HL-60/S4 (cell line): Measurements from ENCODE around the gene RAD51D.

Experiments used
- in situ Hi-C: fragments of 300-500 bp; cut with MboI; formaldehyde crosslinking; loops from 2 replicates; pipeline ENCODE4 v1.14.3; 2022; ENCODE audit warnings: low sequenced_read_pairs

The RAD51D gene

DNA sequence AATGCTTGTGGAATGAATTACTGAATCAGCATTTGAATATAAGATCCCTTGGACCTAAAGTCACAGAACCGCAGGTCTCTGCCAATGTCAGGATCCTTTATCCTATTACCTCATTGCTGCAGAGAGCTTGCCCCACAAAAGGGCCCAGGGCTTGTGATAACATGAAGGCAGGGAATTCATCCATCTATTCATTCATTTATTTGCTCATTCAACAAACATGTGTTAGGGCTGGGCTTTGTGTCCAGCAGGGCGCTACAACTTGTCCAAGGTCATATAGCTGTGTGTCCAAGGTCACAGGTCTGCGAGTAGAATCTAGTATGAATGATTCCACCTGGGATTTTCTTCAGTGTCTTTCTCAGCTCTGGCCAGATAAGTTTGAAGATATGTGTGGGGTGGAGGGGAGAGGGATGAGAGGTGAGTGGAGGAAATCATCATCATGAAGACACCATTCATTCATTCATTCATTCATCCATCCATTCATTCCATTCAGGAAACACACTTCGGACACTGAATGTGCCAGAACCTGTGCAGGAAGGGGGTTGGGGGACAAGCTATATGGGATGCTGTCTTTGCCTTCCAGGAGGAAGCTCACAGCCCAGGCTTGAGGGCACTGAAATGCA lies 26.7 kb upstream of the RAD51D start:
- in situ Hi-C loops: no loop called here

DNA sequence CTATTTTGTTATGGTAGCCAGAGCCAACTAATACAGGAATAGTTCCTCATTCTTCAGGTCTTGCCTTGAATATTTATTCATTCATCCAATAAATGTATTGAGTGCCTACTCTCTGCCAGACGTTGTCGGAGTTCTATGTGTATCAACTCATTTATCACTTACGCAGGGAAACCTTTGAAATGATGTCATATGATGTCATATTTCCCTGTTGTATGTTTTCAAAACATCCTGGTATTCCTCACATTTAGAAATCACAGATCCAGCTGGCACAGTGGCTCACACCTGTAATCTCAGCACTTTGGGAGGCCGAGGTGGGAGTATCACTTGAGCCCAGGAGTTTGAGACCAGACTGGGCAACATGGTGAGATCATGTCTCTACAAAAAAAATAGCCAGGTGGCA lies 25.2 kb upstream of the RAD51D start:
- in situ Hi-C loops: no loop called here

DNA sequence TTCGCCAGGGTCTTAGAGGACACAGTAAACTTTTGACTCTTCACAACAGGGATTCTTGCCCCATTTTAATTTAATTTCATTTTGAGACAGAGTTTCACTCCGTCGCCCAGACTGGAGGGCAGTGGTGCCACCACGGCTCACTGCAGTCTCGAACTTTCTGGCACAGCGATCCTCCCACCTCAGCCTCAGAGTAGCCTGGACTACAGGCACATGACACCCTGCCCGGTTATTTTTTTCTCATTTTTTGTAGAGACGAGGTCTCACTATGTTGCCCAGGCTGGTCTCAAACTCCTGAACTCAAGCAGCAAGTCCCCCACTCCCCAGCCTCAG lies 22.8 kb upstream of the RAD51D start:
- in situ Hi-C loops: no loop called here

DNA sequence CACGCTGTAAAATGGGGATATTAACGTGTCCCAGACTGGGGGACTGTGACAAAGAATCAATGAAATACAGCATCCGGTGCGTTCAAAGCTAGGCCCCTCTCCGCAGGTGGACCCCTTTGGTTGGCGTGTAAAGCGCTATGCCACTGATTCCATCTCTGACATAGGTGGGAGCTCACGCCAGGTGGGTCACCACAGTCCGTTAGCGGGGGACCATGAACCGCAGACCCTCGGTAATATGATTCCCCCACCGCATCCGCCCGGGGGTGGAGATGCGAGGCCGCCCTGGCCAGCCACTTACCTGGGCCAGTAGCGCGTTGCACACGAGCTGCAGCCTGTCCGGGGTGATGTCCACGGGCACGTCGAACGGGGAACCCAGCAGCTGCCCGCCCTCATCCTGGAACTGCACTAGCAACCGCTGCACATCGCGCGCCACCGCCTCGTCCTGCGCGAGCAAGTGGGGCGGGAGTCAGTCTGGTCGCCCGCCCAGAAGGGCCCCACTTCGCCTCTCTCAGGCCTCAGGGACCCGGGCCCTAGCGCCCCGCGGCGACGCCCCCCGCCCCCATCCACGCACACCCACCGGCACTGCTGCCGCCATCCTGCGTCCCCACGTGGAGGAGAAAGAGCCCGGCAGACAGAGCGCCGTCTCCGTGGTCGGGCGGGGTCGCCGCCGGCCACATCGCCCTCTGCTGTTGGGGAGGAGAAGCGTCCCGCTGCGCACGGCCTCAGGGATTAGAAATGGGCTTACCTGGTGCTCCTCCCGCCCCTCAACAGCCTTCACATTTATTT lies 22.2 kb upstream of the RAD51D start, which contains the start of gene NLE1:
Gene NLE1 (minus strand): TSS at position 623 of the 786 bp plus-strand sequence. CDS start 28 bp downstream, at position 595.
- in situ Hi-C loops: no loop called here

DNA sequence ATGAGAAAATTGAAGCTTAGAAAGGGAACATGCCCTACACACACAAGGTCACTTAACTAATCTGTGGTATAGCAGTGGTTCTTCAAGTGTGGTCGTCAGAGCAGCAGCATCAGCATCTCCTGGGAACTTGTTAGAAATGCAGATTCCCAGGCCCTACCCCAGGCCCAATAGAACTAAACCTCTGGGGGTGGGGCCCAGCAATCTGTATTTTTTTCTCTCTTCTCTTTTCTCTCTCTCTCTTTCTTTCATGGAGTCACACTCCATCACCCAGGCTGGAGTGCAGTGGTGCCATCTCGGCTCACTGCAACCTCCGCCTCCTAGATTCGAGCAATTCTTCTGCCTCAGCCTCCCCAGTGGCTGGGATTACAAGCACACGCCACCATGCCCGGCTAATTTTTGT lies 18.6 kb upstream of the RAD51D start:
- in situ Hi-C loops: no loop called here

DNA sequence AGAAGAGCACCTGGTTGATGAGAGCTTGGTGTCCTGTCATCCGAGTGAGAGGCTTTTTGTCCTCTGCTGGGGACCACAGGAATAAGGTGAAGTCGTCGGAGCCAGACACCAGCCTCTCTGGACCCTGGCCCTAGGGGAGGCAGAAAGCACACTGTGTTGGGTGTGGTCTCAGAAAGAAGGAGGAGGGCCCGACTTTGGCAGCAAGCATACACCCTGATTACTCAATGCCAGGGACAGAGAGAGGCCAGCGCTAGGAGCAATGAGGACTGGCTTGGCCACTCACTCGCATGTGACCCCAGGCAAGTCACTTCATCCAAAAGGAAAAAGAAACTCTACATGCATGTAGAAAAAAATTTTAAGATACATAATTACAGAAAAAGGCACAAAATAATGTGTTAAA lies 15.7 kb upstream of the RAD51D start:
- in situ Hi-C loops: no loop called here

DNA sequence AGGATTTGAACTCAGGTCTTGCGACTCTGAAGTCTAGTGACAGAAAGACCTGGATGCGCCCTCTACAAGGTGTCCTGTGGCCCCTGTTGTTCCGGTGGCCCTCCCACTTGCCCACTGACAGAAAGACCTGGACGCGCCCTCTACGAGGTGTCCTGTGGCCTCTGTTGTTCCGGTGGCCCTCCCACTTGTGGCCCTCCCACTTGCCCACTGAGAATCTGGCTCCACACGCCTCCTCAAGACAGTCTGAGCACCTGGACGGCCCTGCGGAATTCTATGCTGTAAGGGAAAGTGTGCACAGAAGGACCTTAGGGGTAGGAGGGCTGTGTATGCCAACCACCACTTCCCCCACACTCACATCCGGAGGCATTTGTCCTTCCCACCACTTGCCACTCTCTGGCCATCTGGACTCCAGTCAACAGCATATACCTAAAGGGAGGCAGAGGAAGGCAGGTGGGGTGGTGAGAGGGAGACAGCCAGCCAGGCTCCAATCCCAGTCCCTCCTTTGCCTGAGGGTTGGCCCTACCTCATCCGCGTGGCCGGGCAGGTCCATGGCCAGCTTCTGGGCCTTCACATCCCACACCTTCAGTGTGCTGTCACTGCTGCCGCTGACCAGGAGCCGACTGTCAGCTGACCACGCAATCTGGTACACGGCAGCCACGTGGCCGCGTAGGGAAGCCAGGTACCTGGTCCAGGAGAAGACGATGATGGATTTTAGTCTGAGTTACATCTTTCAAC lies 13.3 kb upstream of the RAD51D start:
- in situ Hi-C loops: no loop called here

DNA sequence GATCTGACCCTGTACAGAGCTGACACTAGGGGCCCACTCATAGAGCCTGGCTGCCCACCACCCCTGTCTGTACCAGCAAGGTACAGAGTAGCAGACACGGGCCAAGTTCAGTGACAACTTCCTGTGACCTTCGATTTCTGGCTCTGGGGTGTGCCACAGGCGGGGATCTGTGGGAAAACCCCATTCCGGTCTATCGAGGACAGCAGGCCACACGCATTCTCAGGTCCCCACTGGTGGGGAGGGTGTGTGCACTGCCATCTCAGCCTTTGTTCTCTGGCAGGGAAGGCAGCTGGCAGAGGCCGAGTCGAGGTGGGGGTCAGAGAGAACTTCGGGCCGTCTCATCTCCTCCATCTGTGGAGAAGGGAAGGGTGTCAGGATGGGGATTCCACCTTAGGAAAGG lies 12.4 kb upstream of the RAD51D start:
- in situ Hi-C loops: no loop called here

DNA sequence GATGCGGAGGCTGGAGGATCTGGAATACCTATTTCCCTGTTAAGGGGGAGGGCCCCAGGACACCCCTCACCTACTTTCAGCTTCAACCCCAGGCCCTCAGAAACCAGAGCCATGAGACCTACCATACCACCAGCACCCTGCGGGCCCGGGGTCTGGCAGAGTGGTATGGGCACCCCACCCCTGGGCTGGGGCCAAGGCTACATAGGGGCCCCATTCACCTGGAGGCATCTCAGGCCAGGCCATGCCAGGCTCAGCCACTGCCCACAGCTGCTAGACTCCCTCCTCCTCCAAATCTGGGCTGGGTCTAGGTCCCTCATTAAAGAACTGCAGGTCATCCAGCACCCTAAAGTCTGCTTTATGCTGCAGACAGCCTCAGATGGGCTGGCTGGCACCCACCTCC lies 10.7 kb upstream of the RAD51D start:
- in situ Hi-C loops: no loop called here

DNA sequence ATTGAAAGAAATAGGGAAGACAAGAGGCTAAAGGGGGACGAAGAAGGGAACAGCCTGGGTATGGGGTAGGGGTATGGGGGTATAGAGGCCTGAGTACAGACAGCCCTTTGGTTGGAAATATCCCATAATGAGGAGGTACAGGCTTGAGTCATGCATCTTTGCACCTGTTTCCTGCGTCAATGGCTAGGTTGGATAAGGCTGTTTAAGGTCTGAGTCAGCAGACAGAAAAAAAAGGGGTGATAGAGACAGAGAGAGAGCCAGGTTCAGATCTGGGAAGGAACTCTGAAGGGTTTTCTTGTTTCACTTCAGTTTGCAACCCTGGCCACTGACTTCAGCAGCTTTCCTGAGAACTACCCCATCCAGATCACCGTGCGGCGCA lies 10.3 kb upstream of the RAD51D start:
- in situ Hi-C loops: loop anchor here (10.0 kb wide), 1 partner anchor 585 kb away; no protein-coding TSS in a partner anchor

DNA sequence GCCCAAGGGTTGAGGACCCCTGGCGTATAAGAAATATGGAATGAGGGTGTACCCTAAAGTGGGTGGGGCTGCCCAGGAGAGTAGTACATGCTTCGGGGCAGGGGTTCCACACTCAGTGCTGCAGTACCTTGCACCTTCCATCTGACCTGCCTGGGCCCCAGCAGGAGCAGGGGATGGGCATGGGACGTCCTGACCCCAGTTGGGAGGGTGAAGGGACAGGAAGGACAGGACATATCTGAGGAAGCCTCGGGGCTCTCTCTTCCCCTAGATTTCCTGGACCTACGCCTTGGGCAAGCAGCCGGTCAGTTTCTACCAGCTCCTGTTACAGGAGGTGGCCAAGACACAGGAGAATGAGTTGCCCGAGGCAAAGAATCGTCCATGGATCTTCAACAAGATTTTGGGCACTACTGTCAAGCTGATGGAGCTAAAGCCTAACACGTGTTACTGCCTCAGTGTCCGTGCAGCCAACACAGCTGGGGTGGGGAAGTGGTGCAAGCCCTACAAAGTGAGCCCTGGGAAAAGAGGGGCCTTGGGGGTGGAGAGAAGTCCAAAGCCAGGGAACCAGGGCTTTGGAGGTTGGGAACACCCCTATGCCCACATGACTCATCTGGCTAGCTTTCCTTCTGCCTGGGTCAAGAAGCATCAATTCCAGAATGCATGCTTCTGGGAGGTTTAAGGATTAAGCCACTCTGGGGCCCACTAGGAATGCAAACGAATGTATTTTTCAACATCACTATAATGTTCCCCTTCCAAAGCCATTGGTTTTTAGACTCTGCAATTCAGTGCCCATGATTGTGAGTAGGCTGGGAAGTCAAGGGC lies 9.7 kb upstream of the RAD51D start:
- in situ Hi-C loops: loop anchor here (10.0 kb wide), 1 partner anchor 585 kb away; no protein-coding TSS in a partner anchor

DNA sequence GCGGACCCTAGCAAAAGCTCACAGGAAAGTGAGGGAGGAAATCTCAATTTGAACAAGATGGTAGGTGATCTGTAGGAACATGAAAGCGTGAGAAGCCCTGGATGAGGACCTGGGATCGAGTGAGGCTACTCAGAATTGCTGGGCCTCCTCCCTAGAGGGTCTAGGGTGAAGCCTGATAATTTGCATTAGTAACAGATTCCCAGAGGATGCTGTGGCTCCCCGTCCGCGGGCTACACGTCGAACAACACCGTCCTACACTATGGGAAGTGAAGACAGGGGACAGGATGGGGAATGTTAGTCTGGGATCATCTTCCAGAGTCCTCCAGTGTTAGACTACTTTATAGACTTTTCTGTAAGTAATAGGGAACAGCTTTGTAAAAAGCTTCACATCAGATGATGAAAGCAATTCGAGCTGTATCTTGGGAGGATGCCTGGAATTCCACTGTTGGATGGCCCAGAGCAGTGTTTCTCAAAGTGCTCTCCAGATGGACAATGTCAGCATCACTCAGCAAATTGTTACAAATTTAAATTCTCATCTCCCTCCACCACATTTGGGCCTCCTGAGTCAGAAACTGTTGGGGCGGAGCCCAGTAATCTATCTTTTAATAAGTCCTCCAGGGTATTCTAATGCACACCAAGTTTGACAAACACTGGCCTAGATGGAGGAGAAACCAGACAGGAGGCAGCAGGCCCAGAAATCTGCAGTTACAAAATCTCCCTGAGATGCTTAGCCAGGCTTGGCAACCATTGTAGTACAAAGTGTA lies 8.3 kb upstream of the RAD51D start:
- in situ Hi-C loops: loop anchor here (10.0 kb wide), 1 partner anchor 583 kb away; no protein-coding TSS in a partner anchor

DNA sequence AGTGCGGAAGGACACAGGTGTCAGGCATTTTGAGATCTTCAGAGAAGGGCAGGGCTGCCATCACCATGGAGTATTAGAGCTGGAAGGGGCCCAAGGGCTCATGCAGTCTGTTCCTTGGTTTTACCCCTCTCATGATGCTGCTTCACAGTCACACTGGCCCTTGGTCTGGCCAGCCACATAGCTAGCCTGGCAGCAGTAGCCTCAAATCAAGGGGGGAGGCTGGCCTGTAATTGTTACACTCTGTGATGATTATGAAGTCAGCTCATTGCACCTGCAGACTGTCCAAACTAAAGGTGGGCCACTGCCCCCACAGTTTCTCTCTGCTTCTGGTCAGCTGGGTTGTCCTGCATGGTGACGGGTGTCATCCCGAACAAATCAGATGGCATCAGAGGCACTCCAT lies 1.7 kb upstream of the RAD51D start, which contains the start of gene FNDC8:
Gene FNDC8 (plus strand): TSS at position 301 of the 400 bp plus-strand sequence. CDS start 79 bp downstream, at position 380.
- in situ Hi-C loops: loop anchor here (10.0 kb wide), 1 partner anchor 577 kb away; no protein-coding TSS in a partner anchor

DNA sequence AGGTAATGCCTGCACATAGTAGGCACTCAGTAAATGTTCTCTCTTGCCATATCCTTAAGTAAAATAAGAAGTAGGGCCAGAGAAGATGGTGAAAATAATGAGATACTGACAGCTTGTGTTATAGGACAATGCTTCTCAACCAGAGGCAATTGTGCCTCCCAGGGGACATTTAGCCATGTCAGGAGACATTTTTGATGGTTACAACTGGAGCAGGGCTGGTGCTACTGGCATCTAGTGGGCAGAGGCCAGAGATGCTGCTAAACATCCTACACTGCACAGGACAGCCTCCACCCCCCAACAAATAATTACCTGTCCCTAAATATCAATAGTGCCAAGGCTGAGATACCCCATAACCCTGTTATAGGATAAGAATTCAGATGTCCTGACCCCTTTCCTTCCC lies 1.7 kb downstream of the RAD51D start:
- in situ Hi-C loops: loop anchor here (10.0 kb wide), 3 partner anchors 123 to 703 kb away; no protein-coding TSS in a partner anchor

DNA sequence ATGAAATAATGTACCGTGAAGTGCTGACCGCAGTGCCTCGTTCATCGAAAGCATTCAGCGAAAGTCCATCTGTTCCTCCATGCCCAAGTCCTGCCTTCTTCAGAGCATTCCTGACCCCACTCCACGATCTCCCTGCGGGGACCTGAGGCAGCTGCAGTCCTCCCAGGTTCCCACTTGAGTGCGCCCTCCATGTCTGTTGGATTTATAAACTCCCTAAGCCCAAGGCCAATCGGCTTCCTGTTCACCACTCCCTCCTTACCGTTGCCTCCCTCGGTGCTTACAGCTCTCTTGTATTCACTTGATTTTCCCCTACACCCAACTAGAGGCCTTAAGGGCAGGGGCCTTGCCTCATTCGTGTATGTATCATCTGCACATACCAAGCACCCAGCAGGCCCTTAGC lies 2.8 kb downstream of the RAD51D start:
- in situ Hi-C loops: loop anchor here (10.0 kb wide), 3 partner anchors 122 to 702 kb away; no protein-coding TSS in a partner anchor

DNA sequence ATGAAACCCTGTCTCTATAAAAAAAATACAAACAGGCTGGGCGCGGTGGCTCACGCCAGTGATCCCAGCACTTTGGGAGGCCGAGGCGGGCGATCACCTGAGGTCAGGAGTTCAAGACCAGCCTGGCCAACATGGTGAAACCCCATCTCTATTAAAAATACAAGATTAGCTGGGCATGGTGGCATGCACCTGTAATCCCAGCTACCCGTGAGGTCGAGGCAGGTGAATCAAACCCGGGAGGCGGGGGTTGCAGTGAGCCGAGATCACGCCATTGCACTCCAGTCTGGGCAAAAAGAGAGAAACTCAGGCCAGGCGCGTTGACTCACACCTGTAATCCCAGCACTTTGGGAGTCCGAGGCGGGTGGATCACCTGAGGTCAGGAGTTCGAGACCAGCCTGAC lies 8.9 kb downstream of the RAD51D start:
- in situ Hi-C loops: loop anchor here (10.0 kb wide), 3 partner anchors 116 to 696 kb away; no protein-coding TSS in a partner anchor

DNA sequence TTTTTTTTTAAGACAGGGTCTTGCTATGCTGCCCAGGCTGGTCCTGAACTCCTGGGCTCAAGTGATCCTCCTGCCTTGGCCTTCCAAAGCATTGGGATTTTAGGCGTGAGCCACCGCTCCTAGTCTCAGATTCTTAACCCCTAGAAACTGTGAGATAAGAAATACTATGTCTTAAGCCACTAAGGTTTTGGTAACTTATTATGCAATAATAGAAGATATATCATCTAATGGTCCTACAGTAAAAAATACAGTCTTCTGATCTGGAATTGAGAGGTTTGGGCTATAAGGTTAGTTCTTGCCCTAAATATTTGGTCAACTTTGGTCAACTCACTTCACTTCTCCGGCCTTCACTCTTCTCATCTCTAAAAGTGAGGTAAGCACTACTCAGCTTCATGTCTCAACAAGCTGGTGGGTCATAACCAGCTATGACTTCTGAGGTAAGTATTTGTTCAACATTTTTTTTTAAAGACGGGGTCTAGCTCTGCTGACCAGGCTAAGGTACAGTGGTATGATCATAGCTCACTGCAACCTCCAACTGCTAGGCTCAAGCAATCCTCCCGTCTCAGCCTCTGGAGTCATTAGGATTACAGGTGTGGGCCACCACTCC lies 14.7 kb downstream of the RAD51D start:
- in situ Hi-C loops: no loop called here

DNA sequence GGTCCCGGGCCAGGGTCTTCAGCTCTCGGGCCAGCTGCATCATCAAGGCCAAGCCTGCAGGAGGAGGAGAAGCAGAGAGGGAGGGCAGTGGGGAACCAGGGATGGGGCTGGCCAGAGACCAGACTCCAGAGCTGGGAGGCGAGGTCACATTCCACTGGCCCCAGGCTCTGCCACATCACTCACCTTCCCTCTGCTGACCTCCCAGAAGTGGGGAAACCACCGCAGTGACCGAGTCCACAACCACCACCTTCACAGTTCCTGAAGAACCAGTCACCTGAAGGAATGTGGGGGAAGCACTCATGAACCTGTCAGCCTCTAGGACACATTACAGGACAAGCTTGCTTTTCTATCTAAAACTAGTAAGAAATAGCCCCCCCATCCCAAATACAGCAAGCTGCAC lies 16.4 kb downstream of the RAD51D start:
- in situ Hi-C loops: no loop called here

DNA sequence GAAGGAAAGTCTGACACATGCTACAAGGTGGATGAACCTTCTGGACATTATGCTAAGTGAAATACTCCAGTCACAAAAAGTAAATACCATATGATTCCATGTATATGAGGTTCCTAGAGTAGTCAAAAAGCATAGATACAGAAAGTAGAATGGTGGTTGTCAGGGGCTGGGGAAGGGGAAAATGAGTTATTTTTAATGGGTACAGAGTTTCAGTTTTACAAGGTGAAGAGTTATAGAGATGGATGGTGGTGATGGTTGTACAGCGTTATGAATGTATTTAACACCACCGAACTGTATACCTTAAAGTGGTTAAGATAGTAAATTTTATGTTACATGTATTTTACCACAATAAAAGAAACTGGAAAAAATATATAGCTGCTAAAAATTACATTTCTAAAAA lies 17.9 kb downstream of the RAD51D start:
- in situ Hi-C loops: no loop called here
